Thyroid gland (tissue), 4 donors: Measurements from ENCODE around the gene PIP5K1C. TPM values are rescaled to one million over a fixed set of nuclear protein-coding genes. Genes with fewer than 3 reads are reported as not detected.
"Not testable (repeated sequence)": the region's sequence is repeated elsewhere in the genome, so short reads cannot be mapped to it uniquely, and the experiment has no call there.

Source experiments
- DNase-seq, 2 donors: peaks; one replicate each; pipeline ENCODE4 v3.0.0-alpha.2; 2019
- H3K27ac ChIP-seq, 3 donors: fragments of 200-600 bp; sonication (generic); 1 replicate in 2 of 3; 2 replicates in 1 of 3; pipeline ENCODE4 v1.5.1; 2016 to 2019; ENCODE audit warnings: mild to moderate bottlenecking in 1 of 3, moderate library complexity in 1 of 3
- H3K27me3 ChIP-seq: fragments of 200-600 bp; sonication (generic); one replicate; pipeline ENCODE4 v1.5.1; 2019
- H3K36me3 ChIP-seq, 2 donors: fragments of 200-600 bp; sonication (generic); one replicate each; pipeline ENCODE4 v1.5.1; 2016 to 2019
- H3K4me1 ChIP-seq, 2 donors: fragments of 200-600 bp; sonication (generic); one replicate each; pipeline ENCODE4 v1.5.1; 2017 to 2019
- H3K4me3 ChIP-seq, 3 donors: fragments of 200-600 bp; sonication (generic); replicated peaks in 1 of 3; 1 replicate in 2 of 3; 2 replicates in 1 of 3; pipeline ENCODE4 v1.5.1; 2016; ENCODE audit warnings: mild to moderate bottlenecking in 1 of 3
- H3K9me3 ChIP-seq: fragments of 200-600 bp; sonication (generic); one replicate; pipeline ENCODE4 v1.5.1; 2017
- POLR2A ChIP-seq, 2 donors: fragments of 450-650 bp; IDR thresholded peaks; one replicate each; pipeline ENCODE4 v1.6.1; 2017; ENCODE audit warnings: antibody characterized with exemption in 2 of 2, mild to moderate bottlenecking in 2 of 2, moderate library complexity in 1 of 2
- WGBS, 2 donors: methylation state at CpG; one replicate each; pipeline ENCODE4 v1.1.5; 2017; 5-methylcytosine and 5-hydroxymethylcytosine counted together
- intact Hi-C: fragments of 100-400 bp; cut with DNase I; formaldehyde crosslinking; loops from one replicate; pipeline ENCODE4 v1.15.1; 2023
- total RNA-seq, 4 donors: library from RNA; depleted of rRNA; stranded (reverse); fragments of >200 nt; gene quantifications; one replicate each; pipeline ENCODE4 v1.2.3, GENCODE V29; 2016
- TF ChIP-seq, protein P1 (sequence below), 6 experiments: fragments of 200-600 bp in 3 of 6; fragments of 450-650 bp in 3 of 6; sonication (generic) in 3 of 6; IDR thresholded peaks; one replicate each; pipeline ENCODE4 v1.5.1; 2016 to 2019; ENCODE audit warnings: antibody characterized with exemption in 6 of 6, mild to moderate bottlenecking in 2 of 6, inconsistent platforms in 1 of 6, moderate library complexity in 1 of 6

The PIP5K1C gene
- total RNA-seq, 4 donors from 2014 or later: 23.2 to 42.4 (median 35.0) TPM

DNA sequence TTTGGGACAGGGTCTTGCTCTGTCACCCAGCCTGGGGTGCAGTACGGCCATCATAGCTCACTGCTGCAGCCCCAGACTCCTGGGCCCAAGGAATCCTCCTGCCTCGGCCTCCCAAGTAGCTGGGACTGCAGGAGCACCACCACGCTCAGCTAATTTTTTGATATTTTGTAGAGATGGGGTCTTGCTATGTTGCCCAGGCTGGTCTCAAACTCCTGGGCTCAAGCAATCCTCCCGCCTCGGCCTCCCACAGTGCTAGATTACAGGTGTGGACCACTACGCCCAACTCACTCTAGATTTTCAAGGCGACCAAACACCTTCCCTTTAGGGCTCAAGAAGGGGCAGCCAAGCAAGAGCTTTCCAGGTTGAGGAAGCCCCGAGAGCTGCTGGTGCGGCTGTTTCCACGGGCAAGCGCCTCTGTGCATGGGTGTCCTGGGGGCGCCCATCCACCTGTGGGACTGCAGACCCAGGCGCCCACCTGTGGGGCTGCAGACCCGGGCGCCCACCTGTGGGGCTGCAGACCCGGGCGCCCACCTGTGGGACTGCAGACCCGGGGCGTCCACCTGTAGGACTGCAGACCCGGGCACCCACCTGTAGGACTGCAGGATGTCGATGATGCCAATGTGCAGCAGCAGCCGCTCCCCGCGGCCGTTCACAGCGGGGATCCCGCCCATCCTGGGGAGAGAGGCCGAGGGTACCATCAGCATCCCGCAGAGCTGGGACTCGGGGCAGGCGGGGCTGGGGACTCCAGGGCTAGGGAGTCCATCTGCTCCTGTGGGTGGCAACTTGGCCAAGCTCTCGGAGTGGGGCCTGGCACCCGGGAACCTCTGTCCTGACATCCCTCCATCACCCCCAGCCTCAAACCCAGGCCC is 52.0 kb downstream of the PIP5K1C start:
- intact Hi-C loops: no loop called here
- TF ChIP-seq, protein P1, sequence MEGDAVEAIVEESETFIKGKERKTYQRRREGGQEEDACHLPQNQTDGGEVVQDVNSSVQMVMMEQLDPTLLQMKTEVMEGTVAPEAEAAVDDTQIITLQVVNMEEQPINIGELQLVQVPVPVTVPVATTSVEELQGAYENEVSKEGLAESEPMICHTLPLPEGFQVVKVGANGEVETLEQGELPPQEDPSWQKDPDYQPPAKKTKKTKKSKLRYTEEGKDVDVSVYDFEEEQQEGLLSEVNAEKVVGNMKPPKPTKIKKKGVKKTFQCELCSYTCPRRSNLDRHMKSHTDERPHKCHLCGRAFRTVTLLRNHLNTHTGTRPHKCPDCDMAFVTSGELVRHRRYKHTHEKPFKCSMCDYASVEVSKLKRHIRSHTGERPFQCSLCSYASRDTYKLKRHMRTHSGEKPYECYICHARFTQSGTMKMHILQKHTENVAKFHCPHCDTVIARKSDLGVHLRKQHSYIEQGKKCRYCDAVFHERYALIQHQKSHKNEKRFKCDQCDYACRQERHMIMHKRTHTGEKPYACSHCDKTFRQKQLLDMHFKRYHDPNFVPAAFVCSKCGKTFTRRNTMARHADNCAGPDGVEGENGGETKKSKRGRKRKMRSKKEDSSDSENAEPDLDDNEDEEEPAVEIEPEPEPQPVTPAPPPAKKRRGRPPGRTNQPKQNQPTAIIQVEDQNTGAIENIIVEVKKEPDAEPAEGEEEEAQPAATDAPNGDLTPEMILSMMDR (IDR thresholded peaks at IDR 0.05): no peak
- no peak for TF ChIP-seq POLR2A (IDR thresholded peaks at IDR 0.05)
- no peak for DNase-seq
- H3K4me1 ChIP-seq: no peaks in the 10 kb centered on the region
- no peak overlapping the region for H3K4me3 ChIP-seq
- H3K27ac ChIP-seq: no peak overlapping the region
- no peaks in the 10 kb centered on the region for H3K9me3 ChIP-seq
- WGBS, 2 donors: 92 to 99% methylated on average over 14 to 16 of the region's 33 CpGs
- H3K27me3 ChIP-seq: no peaks in the 10 kb centered on the region
- peaks cover 22 to 43% of the 10 kb centered on the region in 2 donors for H3K36me3 ChIP-seq

GRCh38 chr19:3647102-3647501 is 53.2 kb downstream of the PIP5K1C start:
- H3K36me3 ChIP-seq: peaks cover 13 to 32% of the 10 kb centered on the region in 2 donors
- H3K4me3 ChIP-seq, H3K27ac ChIP-seq, intact Hi-C loops, DNase-seq, H3K4me1 ChIP-seq, H3K27me3 ChIP-seq, H3K9me3 ChIP-seq: not testable (repeated sequence)
- 86 to 89% methylated on average over 5 of the region's 5 CpGs for WGBS, 2 donors

DNA sequence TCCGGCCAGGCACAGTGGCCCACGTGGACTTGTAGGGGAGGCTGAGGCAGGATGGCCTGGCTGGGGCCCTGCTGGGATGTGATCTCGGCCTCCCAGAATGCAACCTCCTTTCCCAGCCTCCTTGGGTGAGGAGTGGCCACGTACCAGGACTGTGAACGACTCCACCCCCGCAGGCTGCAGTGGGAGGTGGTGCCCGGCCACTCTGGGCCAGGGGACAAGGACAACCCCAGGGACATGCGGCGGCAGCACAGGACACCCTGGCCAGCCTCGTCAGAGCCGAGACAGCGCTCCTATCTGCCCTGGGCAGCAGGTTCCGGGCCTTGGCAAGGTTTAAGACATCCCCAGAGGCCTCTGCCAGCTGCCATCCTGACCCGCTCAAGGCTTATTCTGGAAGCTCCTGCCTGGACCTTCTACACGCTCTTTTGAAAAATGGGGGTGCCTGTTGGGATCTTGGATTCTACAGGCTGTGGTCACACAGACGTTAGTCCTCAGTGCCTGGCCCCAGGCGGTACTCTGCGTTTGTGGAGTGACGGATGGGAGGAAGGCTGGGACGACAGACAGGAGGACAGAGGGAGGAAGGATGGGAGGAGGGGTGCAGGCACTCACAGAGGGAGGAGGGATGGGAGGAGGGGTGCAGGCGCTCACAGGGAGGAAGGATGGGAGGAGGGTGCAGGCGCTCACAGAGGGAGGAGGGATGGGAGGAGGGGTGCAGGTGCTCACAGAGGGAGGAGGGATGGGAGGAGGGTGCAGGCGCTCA is 53.8 kb downstream of the PIP5K1C start:
- Histone ChIP-seq H3K9me3 (no peaks in the 10 kb centered on the region), H3K36me3 (peaks cover 13 to 32% of the 10 kb centered on the region in 2 donors), H3K27ac (no peak overlapping the region), H3K4me1 (no peaks in the 10 kb centered on the region), H3K27me3 (no peaks in the 10 kb centered on the region), H3K4me3 (no peak overlapping the region)
- intact Hi-C loops: no loop called here
- no peak for DNase-seq
- TF ChIP-seq POLR2A (IDR thresholded peaks at IDR 0.05): no peak
- TF ChIP-seq, protein P1 (IDR thresholded peaks at IDR 0.05): no peak
- 86 to 93% methylated on average over 19 of the region's 23 CpGs for WGBS, 2 donors

GRCh38 chr19:3645726-3646125 is 54.5 kb downstream of the PIP5K1C start:
- intact Hi-C loops: no loop called here
- WGBS, 2 donors: 92 to 95% methylated on average over 18 to 21 of the region's 21 CpGs
- H3K36me3 ChIP-seq: peaks cover 11 to 30% of the 10 kb centered on the region in 2 donors

GRCh38 chr19:3645067-3645396 is 55.2 kb downstream of the PIP5K1C start:
- intact Hi-C loops: no loop called here
- Histone ChIP-seq H3K4me3 (no peak overlapping the region), H3K27me3 (no peaks in the 10 kb centered on the region), H3K4me1 (no peaks in the 10 kb centered on the region), H3K9me3 (no peaks in the 10 kb centered on the region), H3K36me3 (peaks cover 13 to 30% of the 10 kb centered on the region in 2 donors), H3K27ac (no peak overlapping the region)
- DNase-seq: no peak
- 87% methylated on average over 4 of the region's 11 CpGs; no CpG with 5 or more reads in 1 of the 2 donors for WGBS, 2 donors
- TF ChIP-seq, protein P1 (IDR thresholded peaks at IDR 0.05): no peak
- TF ChIP-seq POLR2A (IDR thresholded peaks at IDR 0.05): no peak

More at GRCh38 chr19:3645726-3646125, 54.5 kb downstream of the PIP5K1C start:
- no peak for DNase-seq
- no peak overlapping the region for H3K4me3 ChIP-seq
- H3K9me3 ChIP-seq: no peaks in the 10 kb centered on the region
- H3K27ac ChIP-seq: no peak overlapping the region
- TF ChIP-seq, protein P1 (IDR thresholded peaks at IDR 0.05): no peak
- TF ChIP-seq POLR2A (IDR thresholded peaks at IDR 0.05): no peak
- no peaks in the 10 kb centered on the region for H3K27me3 ChIP-seq
- no peaks in the 10 kb centered on the region for H3K4me1 ChIP-seq
